H1 (cell line): ENCODE measurements around the gene GBGT1. TPM values are rescaled to one million over a fixed set of nuclear protein-coding genes. Genes with fewer than 3 reads are reported as not detected.
A peak's percentile ranks its signal among the peaks of the same experiment; 100 is the strongest.

Source experiments
- CTCF ChIA-PET: fragments of 300-600 bp; sonication (Branson Sonifier 250); formaldehyde crosslinking; loops from one replicate; lab custom pipeline; 2021; ENCODE audit not compliant: partially characterized antibody; lab: Charles Lee
- POLR2A ChIA-PET: fragments of 300-600 bp; sonication (Branson Sonifier 250); formaldehyde crosslinking; loops from one replicate; lab custom pipeline; 2021; ENCODE audit warnings: inconsistent platforms; ENCODE audit not compliant: partially characterized antibody; lab: Charles Lee
- DNase-seq, 2 experiments: peaks; one replicate each; pipeline versions ENCODE4 v3.0.0 to v3.0.0-alpha.2; 2010 to 2022; ENCODE audit warnings: low spot score in 2 of 2, low read depth in 1 of 2, mixed read lengths in 1 of 2
- FAIRE-seq: peaks from 2 replicates; lab custom pipeline; 2011; peaks lifted over from hg19 to GRCh38; lab: Jason Lieb, UNC
- H2AFZ ChIP-seq: 2 replicates; pipeline ENCODE4 v1.8.1; 2012; ENCODE audit warnings: low read length, inconsistent platforms
- H2AK5ac ChIP-seq: 2 replicates; pipeline ENCODE4 v1.6.1; 2013; ENCODE audit warnings: low read depth, low read length
- H2BK120ac ChIP-seq: replicated peaks from 2 replicates; pipeline ENCODE3; 2013; ENCODE audit warnings: low read depth, low read length, inconsistent platforms
- H2BK12ac ChIP-seq: 2 replicates; pipeline ENCODE4 v1.6.1; 2013; ENCODE audit warnings: low read depth, low read length
- H2BK15ac ChIP-seq: 2 replicates; pipeline ENCODE4 v1.6.1; 2013; ENCODE audit warnings: low read length
- H2BK20ac ChIP-seq: 2 replicates; pipeline ENCODE4 v1.6.1; 2013; ENCODE audit warnings: low read length
- H2BK5ac ChIP-seq: 2 replicates; pipeline ENCODE4 v1.6.1; 2013; ENCODE audit warnings: low read depth, low read length
- H3K14ac ChIP-seq: 2 replicates; pipeline ENCODE4 v1.6.1; 2013; ENCODE audit warnings: inconsistent platforms; ENCODE audit not compliant: insufficient read length
- H3K18ac ChIP-seq: 2 replicates; pipeline ENCODE4 v1.6.1; 2013; ENCODE audit warnings: low read length; ENCODE audit errors: extremely low read depth
- H3K23ac ChIP-seq: 2 replicates; pipeline ENCODE4 v1.6.1; 2013; ENCODE audit warnings: inconsistent platforms; ENCODE audit not compliant: insufficient read length
- H3K23me2 ChIP-seq: 2 replicates; pipeline ENCODE4 v1.6.1; 2013; ENCODE audit warnings: low read depth, low read length
- H3K27ac ChIP-seq: 2 replicates; pipeline ENCODE4 v1.6.1; 2011; ENCODE audit warnings: low read depth, low read length, inconsistent platforms
- H3K27me3 ChIP-seq, 4 experiments: replicated peaks in 1 of 4; 1 replicate in 1 of 4; 2 replicates in 3 of 4; pipeline versions ENCODE4 v1.6.1 to v1.8.1; 2011 to 2013; ENCODE audit warnings: low read length in 3 of 4, mild to moderate bottlenecking in 3 of 4, inconsistent platforms in 2 of 4, mixed read lengths in 2 of 4, moderate library complexity in 1 of 4; ENCODE audit not compliant: control insufficient read depth in 3 of 4, insufficient read depth in 3 of 4; ENCODE audit errors: extremely low read depth in 1 of 4
- H3K36me3 ChIP-seq, 4 experiments: 2 replicates each; pipeline versions ENCODE4 v1.6.1 to v1.8.1; 2011 to 2013; ENCODE audit warnings: mild to moderate bottlenecking in 4 of 4, low read length in 3 of 4, moderate library complexity in 2 of 4, control low read depth in 1 of 4, inconsistent platforms in 1 of 4; ENCODE audit not compliant: insufficient read depth in 4 of 4, control insufficient read depth in 2 of 4
- H3K4ac ChIP-seq: replicated peaks from 2 replicates; pipeline ENCODE3; 2013; ENCODE audit warnings: low read length, low read depth, mixed read lengths, inconsistent platforms; ENCODE audit not compliant: insufficient read length
- H3K4me1 ChIP-seq, 4 experiments: replicated peaks in 1 of 4; 1 replicate in 1 of 4; 2 replicates in 3 of 4; pipeline versions ENCODE4 v1.6.1 to v1.8.1; 2011 to 2013; ENCODE audit warnings: low read length in 3 of 4, inconsistent platforms in 2 of 4, mixed read lengths in 1 of 4; ENCODE audit not compliant: insufficient read depth in 4 of 4, control insufficient read depth in 3 of 4
- H3K4me2 ChIP-seq, 2 experiments: 2 replicates each; pipeline versions ENCODE4 v1.6.1 to v1.8.1; 2011 to 2013; ENCODE audit warnings: low read depth in 2 of 2, low read length in 2 of 2, control low read depth in 1 of 2, inconsistent platforms in 1 of 2, mild to moderate bottlenecking in 1 of 2; ENCODE audit not compliant: insufficient read depth in 1 of 2
- H3K4me3 ChIP-seq, 4 experiments: fragments of 200-600, 300-600 bp in 1 of 4; sonication (generic), shearing (Covaris generic), sonication (Bioruptor Twin) in 1 of 4; 2 replicates each; pipeline versions ENCODE4 v1.5.1 to v1.8.1; 2011 to 2016; ENCODE audit warnings: low read length in 4 of 4, low read depth in 3 of 4, control low read depth in 2 of 4, inconsistent platforms in 2 of 4, mild to moderate bottlenecking in 2 of 4, mixed read lengths in 1 of 4, moderate library complexity in 1 of 4; ENCODE audit not compliant: insufficient read depth in 2 of 4; ENCODE audit errors: extremely low read depth in 1 of 4
- H3K56ac ChIP-seq: replicated peaks from 2 replicates; pipeline ENCODE3; 2013; ENCODE audit warnings: low read depth, mild to moderate bottlenecking, mixed read lengths, low read length, inconsistent platforms; ENCODE audit not compliant: insufficient read length
- H3K79me1 ChIP-seq: 2 replicates; pipeline ENCODE4 v1.6.1; 2013; ENCODE audit warnings: low read depth, low read length, control low read depth
- H3K79me2 ChIP-seq, 2 experiments: 2 replicates each; pipeline versions ENCODE4 v1.6.1 to v1.8.1; 2012 to 2013; ENCODE audit warnings: low read length in 2 of 2, mild to moderate bottlenecking in 2 of 2, inconsistent platforms in 1 of 2; ENCODE audit not compliant: insufficient read depth in 2 of 2, control insufficient read depth in 1 of 2
- H3K9ac ChIP-seq, 4 experiments: replicated peaks in 1 of 4; 1 replicate in 1 of 4; 2 replicates in 3 of 4; pipeline versions ENCODE4 v1.6.1 to v1.8.1; 2011 to 2013; ENCODE audit warnings: low read depth in 3 of 4, low read length in 3 of 4, control low read depth in 2 of 4, mild to moderate bottlenecking in 2 of 4, moderate library complexity in 2 of 4, inconsistent platforms in 1 of 4; ENCODE audit errors: extremely low read depth in 1 of 4
- H3K9me3 ChIP-seq, 2 experiments: 2 replicates each; pipeline versions ENCODE4 v1.6.1 to v1.8.1; 2012 to 2013; ENCODE audit warnings: mild to moderate bottlenecking in 2 of 2, moderate library complexity in 2 of 2, control low read depth in 1 of 2, inconsistent platforms in 1 of 2, low read depth in 1 of 2, low read length in 1 of 2, mixed read lengths in 1 of 2; ENCODE audit not compliant: insufficient read depth in 2 of 2
- H4K20me1 ChIP-seq, 2 experiments: replicated peaks in 1 of 2; 2 replicates each; pipeline versions ENCODE3 to v1.8.1; 2011 to 2013; ENCODE audit warnings: inconsistent platforms in 2 of 2, low read length in 2 of 2, mild to moderate bottlenecking in 1 of 2; ENCODE audit not compliant: insufficient read depth in 2 of 2, control insufficient read depth in 1 of 2
- H4K5ac ChIP-seq: 2 replicates; pipeline ENCODE4 v1.6.1; 2013; ENCODE audit warnings: low read length, low read depth, mixed read lengths, inconsistent platforms; ENCODE audit not compliant: insufficient read length
- H4K8ac ChIP-seq: 2 replicates; pipeline ENCODE4 v1.8.0; 2013; ENCODE audit warnings: mild to moderate bottlenecking, moderate library complexity, low read length, inconsistent platforms; ENCODE audit not compliant: insufficient read depth; ENCODE audit errors: extremely low read depth
- H4K91ac ChIP-seq: replicated peaks from 2 replicates; pipeline ENCODE3; 2013; ENCODE audit warnings: low read length, mixed read lengths, inconsistent platforms; ENCODE audit not compliant: insufficient read length
- ASH2L ChIP-seq: fragments of 200-600, 300-600 bp; sonication (generic); IDR thresholded peaks from one replicate; pipeline ENCODE4 v1.7.1; 2017; ENCODE audit warnings: low read length
- CEBPB ChIP-seq: IDR thresholded peaks from 2 replicates; pipeline ENCODE4 v1.6.1; 2012; ENCODE audit warnings: low read depth, low read length
- EZH2 ChIP-seq: fragments of 200-600 bp; sonication (generic); IDR thresholded peaks from 2 replicates; pipeline ENCODE4 v1.7.1; 2012; ENCODE audit warnings: low read depth, mild to moderate bottlenecking, moderate library complexity, low read length, inconsistent platforms; ENCODE audit not compliant: severe bottlenecking
- KDM4A ChIP-seq: IDR thresholded peaks from one replicate; pipeline ENCODE4 v1.7.1; 2012; ENCODE audit warnings: low read depth, mild to moderate bottlenecking, moderate library complexity, low read length, inconsistent platforms; ENCODE audit not compliant: severe bottlenecking
- RNF2 ChIP-seq: fragments of 200-900, 300-1000 bp; sonication (generic); IDR thresholded peaks from 2 replicates; pipeline ENCODE4 v1.7.1; 2016; ENCODE audit warnings: borderline replicate concordance, low read depth, mild to moderate bottlenecking, antibody characterized with exemption, low read length; ENCODE audit not compliant: poor library complexity, severe bottlenecking; ENCODE audit errors: missing control alignments
- SP4 ChIP-seq: IDR thresholded peaks from 2 replicates; pipeline ENCODE4 v1.6.1; 2012; ENCODE audit warnings: low read length, inconsistent platforms
- SRF ChIP-seq: IDR thresholded peaks from 2 replicates; pipeline ENCODE4 v1.6.1; 2011; ENCODE audit warnings: mild to moderate bottlenecking, low read depth, low read length, moderate library complexity
- TAF1 ChIP-seq: IDR thresholded peaks from 2 replicates; pipeline ENCODE4 v1.6.1; 2011; ENCODE audit warnings: mild to moderate bottlenecking, low read depth, low read length
- TAF7 ChIP-seq: optimal IDR thresholded peaks from 2 replicates; pipeline ENCODE3; 2011; ENCODE audit warnings: low read depth, mild to moderate bottlenecking, inconsistent platforms, low read length, moderate library complexity, borderline replicate concordance
- YY1 ChIP-seq: IDR thresholded peaks from 2 replicates; pipeline ENCODE4 v1.6.1; 2011; ENCODE audit warnings: low read depth, mild to moderate bottlenecking, low read length
- WGBS, 2 experiments: shearing (Covaris generic) in 1 of 2; methylation state at CpG; one replicate each; pipeline versions ENCODE4 v1.1.6 to v1.1.7; 2013 to 2015; ENCODE audit warnings: low lambda C conversion rate in 2 of 2, mixed read lengths in 2 of 2, inconsistent platforms in 1 of 2, low coverage in 1 of 2, missing lambda C conversion rate in 1 of 2; ENCODE audit not compliant: insufficient replicate concordance in 2 of 2, insufficient coverage in 1 of 2, insufficient read length in 1 of 2; ENCODE audit errors: extremely low coverage in 1 of 2, missing lambda C conversion rate in 1 of 2; 5-methylcytosine and 5-hydroxymethylcytosine counted together
- long read RNA-seq, 2 experiments: library from RNA in 1 of 2; library from capped mRNA in 1 of 2; stranded (forward); transcript quantifications; one replicate each; pipeline ENCODE4 v2.0.0, GENCODE V29; 2021; ENCODE audit warnings: inconsistent platforms in 1 of 2
- polyA minus RNA-seq, 3 experiments: library from RNA; depleted of rRNA, polyadenylated mRNA; stranded (reverse); fragments of >200 nt; gene quantifications; 1 replicate in 2 of 3; 2 replicates in 1 of 3; pipeline ENCODE4 v1.2.3, GENCODE V29; 2011
- polyA plus RNA-seq, 7 experiments: library from polyadenylated mRNA; depleted of rRNA in 3 of 7; stranded (reverse) in 5 of 7; unstranded in 2 of 7; fragments of >200 nt in 5 of 7; fragments of 200-250 nt in 2 of 7; gene quantifications; 1 replicate in 5 of 7; 2 replicates in 1 of 7; 4 replicates in 1 of 7; pipeline versions ENCODE4 v1.2.1 to v1.2.3, GENCODE V29; 2011 to 2013; ENCODE audit warnings: missing spikeins in 2 of 7, mixed read lengths in 2 of 7
- total RNA-seq: library from RNA; stranded (reverse); fragmentation: NEBNext Ultra II Directional; extraction: Animal tissue kit (Norgen Biotek cat#: 25700); gene quantifications from 2 replicates; pipeline ENCODE4 v1.2.1, GENCODE V29; 2021

GBGT1 gene
- 9.7 and 10.0 TPM in 2 replicates for total RNA-seq
- 7.1 and 10.1 TPM in 2 replicates for polyA plus RNA-seq (2011; rRNA removed)
- 7.0 TPM for polyA plus RNA-seq (2011; cell fraction: cytosol; rRNA removed)
- 15.2 TPM for polyA plus RNA-seq (2011; cell fraction: nucleus; rRNA removed)
- polyA plus RNA-seq (2012, experiment 1 of 2), result 6.5 to 7.7 TPM (median 6.9 TPM) in 4 replicates
- polyA plus RNA-seq (2012, experiment 2 of 2), result 6.9 TPM
- polyA plus RNA-seq (2013, experiment 1 of 2), result 8.6 TPM
- 9.1 TPM for polyA plus RNA-seq (2013, experiment 2 of 2)
- polyA minus RNA-seq (2011; rRNA and poly(A)+ RNA removed), result 11.3 and 17.4 TPM in 2 replicates
- polyA minus RNA-seq (2011; cell fraction: cytosol; rRNA and poly(A)+ RNA removed), result 10.6 TPM
- 21.7 TPM for polyA minus RNA-seq (2011; cell fraction: nucleus; rRNA and poly(A)+ RNA removed)
- long read RNA-seq, experiment 1, partial matches to known transcripts, result 0 of 6 reads
- long read RNA-seq, experiment 1, other reads (novel, unspliced or antisense), result 4 of 6 reads
- long read RNA-seq, experiment 2, result 0 reads

- Histone ChIP-seq H3K18ac (no peak within 1 kb of the TSS; the same call in none of the 2 replicates), H2BK12ac (no peak within 1 kb of the TSS), H3K4me2 (peak within 1 kb of the TSS; percentile 60 to 83), H4K20me1 (peaks cover 0 to 8% of the 10 kb centered on the region in 2 experiments), H3K14ac (no peak within 1 kb of the TSS), H2AK5ac (no peak within 1 kb of the TSS; the same call in 1 of the 2 replicates), H3K4me3 (peak within 1 kb of the TSS; percentile 42 to 75 (median 54)), H3K4me1 (peaks cover 0 to 3% (median 0%) of the 10 kb centered on the region in 4 experiments; a peak in 2 of 7 replicates), H2BK5ac (no peak within 1 kb of the TSS), H2AFZ (peak within 1 kb of the TSS; percentile 54; the same call in 1 of the 2 replicates), H2BK20ac (no peak within 1 kb of the TSS), H3K56ac (peak within 1 kb of the TSS; percentile 69), H3K79me2 (no peaks in the 10 kb centered on the region), H3K36me3 (no peaks in the 10 kb centered on the region), H2BK15ac (no peak within 1 kb of the TSS), H4K91ac (peak within 1 kb of the TSS; percentile 30), H3K23ac (no peak within 1 kb of the TSS), H3K27ac (no peak within 1 kb of the TSS), H3K79me1 (no peaks in the 10 kb centered on the region), H3K27me3 (peaks cover 2 to 25% (median 16%) of the 10 kb centered on the region in 4 experiments), H4K5ac (no peak within 1 kb of the TSS), H3K9ac (no peak within 1 kb of the TSS), H3K4ac (no peak within 1 kb of the TSS), H2BK120ac (no peak within 1 kb of the TSS), H3K23me2 (peaks cover 7% of the 10 kb centered on the region; the same call in 1 of the 2 replicates), H3K9me3 (no peaks in the 10 kb centered on the region), H4K8ac (peak within 1 kb of the TSS; percentile 74)
- 3% methylated on average over 43 of the region's 56 CpGs; no CpG with 5 or more reads in 1 of the 2 experiments for WGBS, 2 experiments
- no peak for FAIRE-seq
- ChIA-PET CTCF (interaction anchor here (0.8 to 1.4 kb wide), 3 partner anchors 8 to 176 kb away, joined by 3 to 8 read pairs (median 4); no protein-coding TSS in a partner anchor), POLR2A (interaction anchor here (0.7 to 0.8 kb wide), 2 partner anchors 14 to 50 kb away, joined by 3 to 4 read pairs; no protein-coding TSS in a partner anchor)
- DNase-seq, result peak in 1 of 2 experiments; percentile 90
- TF ChIP-seq SP4 (no peak), RNF2 (no peak), TAF7 (no peak), CEBPB (no peak), ASH2L (peak; percentile 15), YY1 (no peak), TAF1 (peak; percentile 50; the same call in 1 of the 2 replicates), SRF (no peak), KDM4A (peak; percentile 76), EZH2 (peak; percentile 41)
Measured at GRCh38 chr9:133163504-133164172, at the start of gene GBGT1. TSS of gene GBGT1 (minus strand) at chr9:133163914. CDS start at chr9:133162412, 1,502 bp downstream.
